Activated CD8-positive, alpha-beta memory T cell treated with anti-CD3 and anti-CD28 coated beads, Interleukin-2, amount 10 ng/mL, durations not matched to agents 7 days and 5 days (primary cell): ENCODE results near the gene ZNF679. TPM values are rescaled to one million over a fixed set of nuclear protein-coding genes. Genes with fewer than 3 reads are reported as not detected.
"Not testable (repeated sequence)": the region's sequence is repeated elsewhere in the genome, so short reads cannot be mapped to it uniquely, and the experiment has no call there.

ENCODE experiments used
- ATAC-seq: fragments of 150-1000 bp; cut with Tn5 transposase; one replicate; pipeline ENCODE4 v1.10.0; 2021; ENCODE audit warnings: moderate library complexity
- CTCF ChIA-PET: fragments of 350-600 bp; sonication (Branson Sonifier 250); formaldehyde crosslinking; loops from one replicate; lab custom pipeline; 2021; ENCODE audit warnings: antibody characterized with exemption; lab: Charles Lee
- DNase-seq: peaks from one replicate; pipeline ENCODE4 v3.0.0-alpha.2; 2020
- H3K27ac Mint-ChIP-seq: one replicate; pipeline ENCODE4 v1.8.0; 2021; ENCODE audit warnings: mild to moderate bottlenecking, mixed read lengths
- H3K27me3 Mint-ChIP-seq: one replicate; pipeline ENCODE4 v1.8.0; 2021; ENCODE audit warnings: mixed read lengths
- H3K36me3 Mint-ChIP-seq: one replicate; pipeline ENCODE4 v1.8.0; 2021; ENCODE audit warnings: mild to moderate bottlenecking, mixed read lengths
- H3K4me1 Mint-ChIP-seq: one replicate; pipeline ENCODE4 v1.8.0; 2021; ENCODE audit warnings: mixed read lengths
- H3K4me3 Mint-ChIP-seq: one replicate; pipeline ENCODE4 v1.8.0; 2021; ENCODE audit warnings: mild to moderate bottlenecking, moderate library complexity, mixed read lengths
- H3K9me3 Mint-ChIP-seq: one replicate; pipeline ENCODE4 v1.8.0; 2022; ENCODE audit warnings: low read depth, mixed read lengths
- total RNA-seq, 2 experiments: library from RNA; stranded (reverse); gene quantifications; one replicate each; pipeline ENCODE4 v1.2.3, GENCODE V29; 2021

ZNF679 gene
- total RNA-seq, 2 experiments from 2014 or later: not detected

DNA sequence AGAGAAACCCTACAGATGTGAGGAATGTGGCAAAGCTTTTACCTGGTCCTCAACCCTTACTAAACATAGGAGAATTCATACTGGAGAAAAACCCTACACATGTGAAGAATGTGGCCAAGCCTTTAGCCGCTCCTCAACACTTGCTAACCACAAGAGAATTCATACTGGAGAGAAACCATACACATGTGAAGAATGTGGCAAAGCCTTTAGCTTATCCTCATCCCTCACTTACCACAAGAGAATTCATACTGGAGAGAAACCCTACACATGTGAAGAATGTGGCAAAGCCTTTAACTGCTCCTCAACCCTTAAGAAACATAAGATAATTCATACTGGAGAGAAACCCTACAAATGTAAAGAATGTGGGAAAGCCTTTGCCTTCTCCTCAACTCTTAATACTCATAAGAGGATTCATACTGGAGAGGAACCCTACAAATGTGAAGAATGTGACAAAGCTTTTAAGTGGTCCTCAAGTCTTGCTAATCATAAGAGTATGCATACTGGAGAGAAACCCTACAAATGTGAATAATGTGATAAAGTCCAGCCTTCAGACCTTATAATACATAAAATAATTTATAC lies 38.2 kb downstream of the ZNF679 start:
- Mint-ChIP-seq H3K36me3 (peaks cover 2% of the 10 kb centered on the region), H3K4me3 (no peak overlapping the region), H3K27ac (no peak overlapping the region), H3K4me1 (no peaks in the 10 kb centered on the region), H3K9me3 (peaks cover 35% of the 10 kb centered on the region), H3K27me3 (no peaks in the 10 kb centered on the region)
- CTCF ChIA-PET: no interaction called here
- DNase-seq (no peak), ATAC-seq (no peak)

DNA sequence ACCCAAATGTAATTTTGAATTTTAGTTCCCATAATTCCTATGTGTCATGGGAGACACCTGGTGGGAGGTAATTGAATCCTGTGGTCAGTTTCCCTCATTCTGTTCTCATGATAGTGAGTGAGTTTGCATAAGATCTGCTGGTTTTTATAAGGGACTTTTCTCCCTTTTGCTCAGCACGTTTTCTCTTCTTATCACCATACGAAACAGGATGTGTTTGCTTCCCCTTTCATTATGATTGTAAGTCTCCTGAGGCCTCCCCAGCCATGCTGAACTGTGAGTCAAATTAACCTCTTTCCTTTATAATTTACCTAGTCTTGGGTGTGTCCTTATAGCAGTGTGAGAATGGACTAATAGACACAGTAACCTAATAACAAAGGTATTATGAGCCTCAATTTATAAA lies 49.4 kb downstream of the ZNF679 start:
- Mint-ChIP-seq H3K9me3 (peaks cover 13% of the 10 kb centered on the region), H3K36me3 (no peaks in the 10 kb centered on the region), H3K27ac (no peak overlapping the region), H3K4me3 (no peak overlapping the region), H3K27me3 (no peaks in the 10 kb centered on the region), H3K4me1 (no peaks in the 10 kb centered on the region)
- CTCF ChIA-PET: no interaction called here
- no peak for DNase-seq
- ATAC-seq: no peak

DNA sequence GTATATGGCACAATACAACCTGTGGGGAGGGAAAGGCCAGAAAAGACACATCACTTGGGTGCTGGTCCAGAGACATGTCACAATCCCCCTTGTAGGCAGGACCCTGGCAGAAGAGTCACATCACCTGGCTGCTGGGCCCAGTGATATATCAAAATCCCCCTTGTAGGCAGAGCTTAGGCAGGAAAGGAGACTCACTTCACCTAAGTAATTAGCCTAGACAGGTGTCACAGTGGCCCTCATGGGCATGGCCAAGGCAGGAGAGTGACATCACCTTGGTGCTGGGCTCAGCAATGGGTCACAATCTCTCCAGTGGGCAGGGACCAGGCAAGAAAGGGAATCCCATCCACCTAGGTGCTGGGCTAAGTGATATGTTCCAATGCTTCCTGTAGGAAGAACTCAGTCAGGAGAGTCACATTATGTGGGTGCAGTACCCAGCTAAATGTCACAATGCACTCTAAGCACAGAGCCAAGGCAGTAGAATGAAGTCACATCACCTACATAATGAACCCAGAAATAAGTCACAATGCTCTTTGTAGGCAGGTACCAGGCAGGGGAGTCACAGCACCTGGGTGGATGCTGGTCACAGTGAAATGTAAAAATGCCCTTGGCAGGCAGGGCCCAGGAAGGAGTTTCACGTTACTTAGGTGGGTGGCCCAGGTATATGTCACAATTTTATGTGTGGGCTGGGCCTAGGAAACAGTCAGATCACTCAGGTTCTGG lies 66.6 kb downstream of the ZNF679 start:
- Mint-ChIP-seq H3K27ac (no peak overlapping the region), H3K9me3 (peaks cover 13% of the 10 kb centered on the region), H3K36me3 (no peaks in the 10 kb centered on the region), H3K4me3 (no peak overlapping the region), H3K27me3 (no peaks in the 10 kb centered on the region), H3K4me1 (no peaks in the 10 kb centered on the region)
- CTCF ChIA-PET: no interaction called here
- DNase-seq (no peak), ATAC-seq (no peak)

DNA sequence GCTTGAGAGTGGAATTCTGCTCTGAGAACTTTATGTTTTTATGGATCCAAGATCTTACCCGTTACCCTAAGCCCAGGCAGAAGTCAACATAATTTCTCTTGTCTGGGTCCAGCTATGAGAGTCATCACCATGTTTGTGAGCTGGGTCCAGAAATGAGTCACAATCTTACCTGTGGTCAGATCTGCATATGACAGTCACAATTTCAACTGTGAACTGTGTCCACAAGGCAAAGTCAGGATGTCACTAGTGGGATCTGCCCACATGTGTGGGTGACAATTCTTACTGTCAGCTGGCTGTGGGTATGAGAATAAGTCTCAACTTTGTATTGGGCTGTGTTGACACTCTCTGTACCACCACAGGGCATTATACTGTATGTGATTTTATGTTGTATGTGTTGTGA lies 69.1 kb downstream of the ZNF679 start:
- H3K27ac Mint-ChIP-seq, CTCF ChIA-PET, H3K36me3 Mint-ChIP-seq, H3K27me3 Mint-ChIP-seq, ATAC-seq, H3K4me1 Mint-ChIP-seq, DNase-seq, H3K4me3 Mint-ChIP-seq: not testable (repeated sequence)
- H3K9me3 Mint-ChIP-seq: peaks cover 24% of the 10 kb centered on the region

DNA sequence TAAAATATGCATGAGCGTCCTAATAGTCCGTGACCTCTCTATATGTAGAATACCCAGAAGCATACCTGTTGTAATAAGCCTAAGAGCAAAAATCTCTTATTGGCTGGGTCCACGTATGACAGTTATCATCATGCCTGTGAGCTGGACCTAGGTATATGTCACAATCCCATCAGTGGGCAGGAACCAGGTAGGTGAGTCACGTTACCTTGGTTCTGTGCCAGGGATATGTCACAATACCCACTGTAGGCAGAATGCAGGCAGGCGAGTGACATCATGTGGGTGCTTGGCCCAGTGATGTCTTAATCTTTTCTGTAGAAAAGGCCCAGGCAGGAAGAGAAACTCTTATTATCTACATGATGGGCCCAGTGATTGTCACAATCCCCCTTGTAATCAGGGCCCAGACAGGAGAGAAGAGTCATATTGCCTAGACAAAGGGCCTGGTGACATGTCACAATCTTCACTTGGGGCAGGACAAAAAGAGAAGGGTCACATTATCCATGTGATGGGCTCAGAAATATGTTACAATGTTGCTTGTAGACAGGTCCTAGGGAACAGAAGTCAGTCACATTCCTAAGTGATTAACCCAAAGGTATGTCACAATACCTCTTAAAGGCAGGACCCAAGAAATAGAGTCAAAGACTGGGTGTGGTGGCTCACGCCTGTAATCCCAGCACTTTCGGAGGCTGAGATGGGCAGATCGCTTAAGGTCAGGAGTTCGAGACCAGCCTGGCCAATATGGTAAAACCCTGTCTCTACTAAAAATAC lies 72.5 kb downstream of the ZNF679 start:
- DNase-seq (no peak), ATAC-seq (no peak)
- Mint-ChIP-seq H3K9me3 (peaks cover 31% of the 10 kb centered on the region), H3K4me1 (peaks cover 2% of the 10 kb centered on the region), H3K4me3 (no peak overlapping the region), H3K27me3 (no peaks in the 10 kb centered on the region), H3K27ac (no peak overlapping the region), H3K36me3 (peaks cover 2% of the 10 kb centered on the region)
- CTCF ChIA-PET: no interaction called here

DNA sequence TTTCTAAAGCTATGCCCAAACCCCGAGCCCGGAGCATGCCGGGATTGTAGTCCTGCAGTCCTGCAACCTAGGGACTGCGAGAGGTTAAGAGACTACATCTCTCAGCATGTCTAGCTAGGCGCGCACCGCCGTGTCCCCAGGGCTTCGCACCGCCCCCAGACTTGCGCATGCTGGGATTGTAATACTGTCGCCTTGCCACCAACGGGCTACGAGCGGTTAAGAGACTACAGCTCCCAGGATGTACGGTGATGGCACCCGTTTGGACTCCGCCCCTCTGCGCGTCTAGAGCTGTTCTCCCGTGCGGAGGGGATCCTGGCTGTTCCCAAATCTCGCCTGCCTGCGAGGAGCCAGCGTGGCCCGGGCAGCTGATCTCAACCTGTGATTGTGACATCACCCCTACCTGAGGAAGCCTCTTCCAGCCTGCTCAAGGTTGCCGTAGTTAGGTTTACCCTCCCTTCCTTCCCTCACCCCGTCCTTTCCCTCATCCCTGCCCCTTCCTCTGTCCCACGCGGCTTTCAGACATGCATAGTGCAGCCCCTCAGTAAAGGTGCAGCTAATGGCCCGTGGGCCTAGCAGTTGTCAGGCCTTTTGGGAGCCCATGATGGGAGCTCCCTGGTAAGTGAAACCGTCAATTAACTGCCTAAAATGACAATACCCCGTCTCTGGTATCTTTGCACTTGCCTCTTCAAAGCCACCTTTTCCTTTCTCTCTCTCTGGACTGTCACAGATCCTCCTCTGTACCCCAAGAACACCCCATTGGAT lies 79.2 kb downstream of the ZNF679 start:
- Mint-ChIP-seq H3K27me3 (no peaks in the 10 kb centered on the region), H3K36me3 (peaks cover 19% of the 10 kb centered on the region), H3K9me3 (peaks cover 8% of the 10 kb centered on the region), H3K4me3 (peak overlapping the region; percentile 90), H3K27ac (peak overlapping the region; percentile 94), H3K4me1 (peaks cover 17% of the 10 kb centered on the region)
- ATAC-seq (peak; percentile 99), DNase-seq (peak; percentile 97)
- CTCF ChIA-PET: interaction anchor here (0.9 to 1.1 kb wide), 2 partner anchors 359 to 487 kb away, joined by 3 to 4 read pairs; partner anchors contain the start of genes ZNF107 and ZNF138

DNA sequence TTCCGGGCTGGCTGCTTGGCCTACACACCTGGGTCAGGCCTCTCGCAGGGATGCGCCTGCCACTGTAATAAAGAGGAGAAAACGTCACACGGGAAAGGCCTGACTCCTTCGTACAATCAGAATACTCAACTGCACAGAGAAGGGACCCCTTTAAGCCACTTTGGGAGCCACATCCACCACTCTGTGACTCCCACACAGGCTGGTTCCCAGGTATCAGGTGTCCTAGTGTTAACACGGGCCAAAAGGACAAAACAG lies 79.7 kb downstream of the ZNF679 start:
- ATAC-seq (no peak), DNase-seq (no peak)
- peak overlapping the region; percentile 94 for H3K27ac Mint-ChIP-seq
- H3K27me3 Mint-ChIP-seq: no peaks in the 10 kb centered on the region
- CTCF ChIA-PET: interaction anchor here (0.9 to 1.1 kb wide), 2 partner anchors 358 to 487 kb away, joined by 3 to 4 read pairs; partner anchors contain the start of genes ZNF107 and ZNF138
- H3K36me3 Mint-ChIP-seq: peaks cover 19% of the 10 kb centered on the region
- H3K4me3 Mint-ChIP-seq: peak overlapping the region; percentile 90
- H3K9me3 Mint-ChIP-seq: peaks cover 8% of the 10 kb centered on the region
- peaks cover 18% of the 10 kb centered on the region for H3K4me1 Mint-ChIP-seq

DNA sequence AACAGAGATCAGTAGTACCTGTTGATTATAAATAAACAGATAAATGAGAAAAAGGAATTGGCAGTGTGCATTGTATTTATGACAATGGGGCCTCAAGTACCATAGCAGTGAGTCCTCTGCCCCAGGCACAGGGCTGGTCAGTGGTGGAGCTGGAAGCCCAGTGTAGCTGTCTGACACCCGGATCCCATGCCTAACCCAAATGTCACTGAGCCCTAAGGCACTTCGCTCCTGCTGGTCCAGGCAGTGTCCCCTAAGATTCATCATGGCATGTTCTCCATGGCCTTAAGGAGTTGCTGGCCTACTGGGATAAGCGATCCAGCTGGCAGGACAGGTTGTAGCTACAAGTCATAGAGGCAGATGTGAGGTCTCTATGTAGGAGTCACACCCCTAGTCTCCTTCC lies 82.2 kb downstream of the ZNF679 start:
- Mint-ChIP-seq H3K4me1 (peaks cover 32% of the 10 kb centered on the region), H3K27ac (no peak overlapping the region), H3K36me3 (peaks cover 25% of the 10 kb centered on the region), H3K4me3 (no peak overlapping the region), H3K9me3 (no peaks in the 10 kb centered on the region), H3K27me3 (no peaks in the 10 kb centered on the region)
- no peak for DNase-seq
- CTCF ChIA-PET: no interaction called here
- ATAC-seq: no peak

DNA sequence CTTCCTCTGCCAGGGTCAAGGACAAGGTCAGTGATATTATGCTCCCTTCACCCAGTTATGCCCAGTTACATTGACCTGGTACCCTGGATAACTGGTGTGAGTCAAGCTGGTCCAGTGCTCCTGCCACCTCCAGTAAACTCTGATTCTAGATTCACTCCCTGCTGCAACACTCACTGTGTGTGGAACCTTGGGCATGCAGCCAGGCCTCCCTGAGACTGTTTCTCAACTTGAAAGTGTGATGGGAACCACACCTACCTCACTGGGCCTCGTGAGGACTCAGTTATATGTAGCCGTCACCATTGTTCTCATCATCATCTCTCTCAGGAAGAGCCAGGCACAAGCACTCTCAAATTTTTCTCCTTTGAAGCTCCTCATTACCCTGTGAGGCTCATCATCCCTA lies 84.6 kb downstream of the ZNF679 start:
- H3K4me1 Mint-ChIP-seq: peaks cover 24% of the 10 kb centered on the region
- ATAC-seq: no peak
- DNase-seq: no peak
- peaks cover 7% of the 10 kb centered on the region for H3K9me3 Mint-ChIP-seq
- no peak overlapping the region for H3K4me3 Mint-ChIP-seq
- H3K36me3 Mint-ChIP-seq: peaks cover 39% of the 10 kb centered on the region
- H3K27ac Mint-ChIP-seq: peak overlapping the region; percentile 100
- CTCF ChIA-PET: no interaction called here
- H3K27me3 Mint-ChIP-seq: no peaks in the 10 kb centered on the region

DNA sequence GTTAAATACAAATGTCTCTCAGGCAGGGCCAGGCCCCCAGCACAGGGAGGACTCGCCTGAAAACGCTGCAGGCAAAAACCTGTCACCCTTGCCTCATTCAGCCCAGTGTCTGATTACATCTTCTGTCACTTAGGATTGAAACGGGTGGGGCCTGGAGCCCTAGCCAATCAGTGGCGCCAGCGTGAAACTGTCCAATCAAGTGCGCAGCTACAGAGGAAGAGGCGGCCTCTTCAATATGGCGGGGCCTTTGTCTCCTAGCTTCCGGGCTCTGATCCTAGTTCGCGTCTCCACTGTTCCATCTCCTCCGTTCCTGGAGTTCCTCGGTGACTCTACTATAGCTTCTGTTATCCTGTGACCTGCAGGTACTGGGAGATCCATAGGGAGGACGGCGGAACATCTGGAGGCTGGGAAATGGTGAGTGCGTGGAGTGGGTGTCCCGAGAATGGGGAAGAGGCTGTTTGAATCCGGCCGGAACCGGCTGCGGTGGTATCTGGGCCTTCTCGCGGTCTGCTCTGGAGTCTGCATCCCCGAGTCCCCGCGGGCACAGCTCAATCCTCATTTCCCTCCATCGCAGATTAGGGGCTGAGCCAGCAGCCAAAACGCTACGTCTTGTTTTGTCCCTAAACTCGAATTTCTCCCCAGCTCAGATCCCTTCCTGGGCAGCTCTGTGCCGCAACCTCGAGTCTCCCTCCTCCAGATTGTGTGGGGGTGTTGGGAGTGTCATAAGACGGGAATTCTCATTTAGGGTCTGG lies 85.6 kb downstream of the ZNF679 start, which contains the start of gene ZNF736:
Gene ZNF736 (plus strand): TSS at position 222 of the 752 bp plus-strand sequence. CDS start 190 bp downstream, at position 412.
- Mint-ChIP-seq H3K36me3 (peaks cover 39% of the 10 kb centered on the region), H3K4me1 (peaks cover 22% of the 10 kb centered on the region), H3K9me3 (peaks cover 9% of the 10 kb centered on the region), H3K27ac (peak within 1 kb of the TSS; percentile 100), H3K4me3 (peak within 1 kb of the TSS; percentile 99), H3K27me3 (no peaks in the 10 kb centered on the region)
- ATAC-seq (peak; percentile 100), DNase-seq (peak; percentile 94)
- CTCF ChIA-PET: interaction anchor here (0.6 to 1.4 kb wide), 4 partner anchors 13 to 386 kb away, joined by 3 to 5 read pairs (median 4); partner anchors contain the start of genes ZNF107 and ZNF680

DNA sequence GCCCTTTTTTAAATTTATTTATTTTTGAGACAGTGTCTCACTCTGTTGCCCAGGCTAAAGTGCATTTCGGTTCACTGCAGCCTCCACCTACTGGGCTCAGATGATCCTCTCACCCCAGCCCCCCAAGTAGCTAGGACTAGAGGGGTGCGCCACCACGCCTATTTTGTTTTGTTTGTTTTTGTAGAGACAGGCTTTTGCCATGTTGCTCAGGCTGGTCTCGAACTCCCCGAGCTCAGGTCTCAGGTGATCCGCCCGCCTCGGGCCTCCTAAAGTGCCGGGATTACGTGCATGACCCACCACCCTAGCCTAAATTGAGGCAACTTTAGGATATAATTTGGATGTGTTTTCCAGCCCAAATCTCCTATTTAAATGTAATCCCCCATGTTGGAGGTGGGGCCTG lies 86.3 kb downstream of the ZNF679 start:
- peak overlapping the region; percentile 100 for H3K27ac Mint-ChIP-seq
- ATAC-seq (no peak), DNase-seq (peak; percentile 42)
- peaks cover 38% of the 10 kb centered on the region for H3K36me3 Mint-ChIP-seq
- no peaks in the 10 kb centered on the region for H3K27me3 Mint-ChIP-seq
- peaks cover 10% of the 10 kb centered on the region for H3K9me3 Mint-ChIP-seq
- peaks cover 22% of the 10 kb centered on the region for H3K4me1 Mint-ChIP-seq
- CTCF ChIA-PET: interaction anchor here (1.3 to 1.4 kb wide), 3 partner anchors 13 to 352 kb away, joined by 4 to 5 read pairs (median 4); partner anchors contain the start of genes ZNF107 and ZNF680
- peak overlapping the region; percentile 99 for H3K4me3 Mint-ChIP-seq

DNA sequence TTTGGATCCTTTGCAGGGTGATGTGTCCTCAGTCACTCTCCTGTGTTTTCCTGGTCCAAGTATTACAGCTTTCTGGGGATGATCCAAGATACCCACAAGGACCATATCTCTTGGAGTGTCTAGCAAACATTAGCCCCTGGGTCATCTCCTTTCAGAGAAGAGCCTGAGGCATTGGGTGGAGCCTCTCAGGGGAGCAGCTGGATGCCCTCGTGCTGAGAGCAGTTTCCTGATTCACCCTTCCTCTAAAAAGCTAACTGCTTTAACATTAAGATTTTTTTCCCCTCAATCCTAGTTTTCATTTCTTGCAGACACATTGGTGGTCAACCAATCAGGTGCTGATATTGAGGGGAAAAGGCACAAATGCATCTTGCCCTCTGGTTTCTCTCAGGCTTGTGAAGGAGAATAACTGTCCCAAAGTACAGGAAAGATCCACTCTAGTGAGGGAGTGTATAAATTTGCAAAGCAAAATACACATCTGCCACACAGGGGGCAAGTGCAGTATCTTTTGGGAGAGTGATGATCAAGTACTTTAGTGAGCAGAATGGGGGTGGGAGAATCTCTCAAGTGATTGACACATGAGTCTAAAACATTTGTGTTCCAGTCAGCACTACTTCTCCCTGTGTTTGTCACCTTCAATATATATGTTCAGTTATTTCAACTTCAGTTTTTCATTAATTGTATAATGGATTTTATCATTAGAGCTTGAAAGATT lies 87.9 kb downstream of the ZNF679 start:
- H3K27me3 Mint-ChIP-seq, DNase-seq, ATAC-seq, H3K4me3 Mint-ChIP-seq, CTCF ChIA-PET, H3K27ac Mint-ChIP-seq: not testable (repeated sequence)
- Mint-ChIP-seq H3K9me3 (peaks cover 12% of the 10 kb centered on the region), H3K36me3 (peaks cover 43% of the 10 kb centered on the region), H3K4me1 (peaks cover 22% of the 10 kb centered on the region)
